ENCODE data around the gene CREB3L2. TPM values are rescaled to one million over a fixed set of nuclear protein-coding genes. Genes with fewer than 3 reads are reported as not detected.
"Not testable (repeated sequence)": the region's sequence is repeated elsewhere in the genome, so short reads cannot be mapped to it uniquely, and the experiment has no call there.

CREB3L2 gene
- total RNA-seq, 1 donor from 2014 or later = 28.9 TPM

- H3K36me3 ChIP-seq = peaks cover 54% of the 10 kb centered on the region
- no peak overlapping the region for H3K27ac ChIP-seq (replicated peaks)
- intact Hi-C loops (cut with micrococcal nuclease) = no loop called here
Measured at GRCh38 chr7:137915266-137915665, 86.6 kb downstream of the CREB3L2 start.

GRCh38 chr7:137913985-137914384 lies 87.9 kb downstream of the CREB3L2 start:
- Histone ChIP-seq H3K27me3 (ENCODE audit: low read depth) (no peaks in the 10 kb centered on the region), H3K4me1 (peaks cover 5% of the 10 kb centered on the region), H3K9me3 (replicated peaks) (no peaks in the 10 kb centered on the region), H3K4me3 (no peak overlapping the region), H3K27ac (replicated peaks) (no peak overlapping the region), H3K36me3 (peaks cover 67% of the 10 kb centered on the region)
- DNase-seq = no peak
- TF ChIP-seq CTCF (IDR thresholded peaks at IDR 0.05; ENCODE audit: borderline replicate concordance) = no peak
- intact Hi-C loops (cut with micrococcal nuclease) = no loop called here

More at GRCh38 chr7:137915266-137915665, 86.6 kb downstream of the CREB3L2 start:
- DNase-seq = no peak
- H3K4me3 ChIP-seq = no peak overlapping the region
- H3K4me1 ChIP-seq = peaks cover 9% of the 10 kb centered on the region
- TF ChIP-seq CTCF (IDR thresholded peaks at IDR 0.05; ENCODE audit: borderline replicate concordance) = no peak
- no peaks in the 10 kb centered on the region for H3K27me3 ChIP-seq (ENCODE audit: low read depth)
- H3K9me3 ChIP-seq (replicated peaks) = no peaks in the 10 kb centered on the region

- Histone ChIP-seq H3K4me1 (peaks cover 4% of the 10 kb centered on the region), H3K4me3 (no peak overlapping the region), H3K9me3 (replicated peaks) (no peaks in the 10 kb centered on the region), H3K27ac (replicated peaks) (peak overlapping the region; percentile 41), H3K36me3 (peaks cover 95% of the 10 kb centered on the region), H3K27me3 (ENCODE audit: low read depth) (no peaks in the 10 kb centered on the region)
- peak; percentile 50 for DNase-seq
- no peak for TF ChIP-seq CTCF (IDR thresholded peaks at IDR 0.05; ENCODE audit: borderline replicate concordance)
- intact Hi-C loops (cut with micrococcal nuclease) = no loop called here
Measured at GRCh38 chr7:137909042-137909441, 92.8 kb downstream of the CREB3L2 start.

GRCh38 chr7:137908106-137908505 lies 93.8 kb downstream of the CREB3L2 start:
- Histone ChIP-seq H3K9me3 (replicated peaks) (no peaks in the 10 kb centered on the region), H3K27me3 (ENCODE audit: low read depth) (no peaks in the 10 kb centered on the region), H3K4me3 (no peak overlapping the region), H3K27ac (replicated peaks) (no peak overlapping the region), H3K36me3 (peaks cover 89% of the 10 kb centered on the region), H3K4me1 (peaks cover 13% of the 10 kb centered on the region)
- DNase-seq = no peak
- intact Hi-C loops (cut with micrococcal nuclease) = no loop called here
- no peak for TF ChIP-seq CTCF (IDR thresholded peaks at IDR 0.05; ENCODE audit: borderline replicate concordance)

GRCh38 chr7:137906636-137907035 lies 95.2 kb downstream of the CREB3L2 start:
- H3K36me3 ChIP-seq = peaks cover 82% of the 10 kb centered on the region
- H3K27ac ChIP-seq (replicated peaks); H3K27me3 ChIP-seq (ENCODE audit: low read depth); H3K4me3 ChIP-seq; H3K9me3 ChIP-seq (replicated peaks); DNase-seq; intact Hi-C loops (cut with micrococcal nuclease): not testable (repeated sequence)
- peaks cover 21% of the 10 kb centered on the region for H3K4me1 ChIP-seq

- H3K9me3 ChIP-seq (replicated peaks) = no peaks in the 10 kb centered on the region
- H3K27ac ChIP-seq (replicated peaks) = no peak overlapping the region
- no peak overlapping the region for H3K4me3 ChIP-seq
- intact Hi-C loops (cut with micrococcal nuclease) = loop anchor here (5.0 kb wide), 1 partner anchor 248 kb away; no protein-coding TSS in a partner anchor
- peaks cover 36% of the 10 kb centered on the region for H3K4me1 ChIP-seq
- H3K27me3 ChIP-seq (ENCODE audit: low read depth) = no peaks in the 10 kb centered on the region
- DNase-seq = no peak
- TF ChIP-seq CTCF (IDR thresholded peaks at IDR 0.05; ENCODE audit: borderline replicate concordance) = no peak
- peaks cover 81% of the 10 kb centered on the region for H3K36me3 ChIP-seq
Measured at GRCh38 chr7:137904833-137905232, 97.1 kb downstream of the CREB3L2 start.

Data from left ventricle myocardium inferior (tissue), 1 donor.